NCI-H1092 treated with DMSO at 0.1 percent for 48 hours (cell line): ENCODE data around the gene TAPBP.
"Not testable (repeated sequence)": the region's sequence is repeated elsewhere in the genome, so short reads cannot be mapped to it uniquely, and the experiment has no call there.

Experiments used
- DNase-seq: peaks from one replicate; lab custom pipeline; 2025; lab: John Stamatoyannopoulos, UW

The TAPBP gene

DNA sequence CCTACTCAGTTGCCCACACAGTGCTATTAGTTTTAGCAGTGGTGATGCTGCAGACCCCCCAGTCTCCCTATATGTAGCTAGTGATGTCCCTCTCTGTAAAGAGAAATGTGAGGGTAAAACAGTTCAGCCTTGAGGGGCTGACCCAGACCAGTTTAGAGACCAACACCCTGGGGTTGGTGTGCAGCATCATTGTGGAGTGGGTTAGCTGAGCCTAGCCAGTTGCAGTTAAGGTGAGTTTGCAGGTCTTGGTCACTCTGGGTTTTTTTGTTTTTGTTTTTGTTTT, 37.4 kb downstream of the TAPBP start:
- DNase-seq = no peak

DNA sequence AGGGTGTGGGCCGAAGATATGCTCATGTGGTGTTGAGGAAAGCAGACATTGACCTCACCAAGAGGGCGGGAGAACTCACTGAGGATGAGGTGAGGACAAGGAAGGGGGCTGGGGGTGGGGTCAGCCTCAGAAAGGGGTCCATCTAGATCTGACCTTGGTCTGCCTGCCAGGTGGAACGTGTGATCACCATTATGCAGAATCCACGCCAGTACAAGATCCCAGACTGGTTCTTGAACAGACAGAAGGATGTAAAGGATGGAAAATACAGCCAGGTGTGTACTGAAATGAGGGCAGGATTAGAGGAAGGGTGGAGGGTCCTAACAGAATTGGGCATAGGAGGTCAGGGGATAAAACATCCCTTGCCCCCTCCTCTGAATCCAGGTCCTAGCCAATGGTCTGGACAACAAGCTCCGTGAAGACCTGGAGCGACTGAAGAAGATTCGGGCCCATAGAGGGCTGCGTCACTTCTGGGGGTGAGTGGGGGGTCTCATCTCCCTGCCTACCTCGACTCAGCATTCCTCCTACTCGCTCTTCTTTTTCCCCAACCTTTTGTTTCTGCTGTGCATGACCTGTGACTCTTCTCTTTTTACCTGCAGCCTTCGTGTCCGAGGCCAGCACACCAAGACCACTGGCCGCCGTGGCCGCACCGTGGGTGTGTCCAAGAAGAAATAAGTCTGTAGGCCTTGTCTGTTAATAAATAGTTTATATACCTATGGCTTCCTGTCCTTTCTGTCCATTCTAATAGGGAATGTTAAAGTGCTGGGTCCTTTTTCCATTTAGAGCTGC, 37.9 kb downstream of the TAPBP start:
- not testable (repeated sequence) for DNase-seq

DNA sequence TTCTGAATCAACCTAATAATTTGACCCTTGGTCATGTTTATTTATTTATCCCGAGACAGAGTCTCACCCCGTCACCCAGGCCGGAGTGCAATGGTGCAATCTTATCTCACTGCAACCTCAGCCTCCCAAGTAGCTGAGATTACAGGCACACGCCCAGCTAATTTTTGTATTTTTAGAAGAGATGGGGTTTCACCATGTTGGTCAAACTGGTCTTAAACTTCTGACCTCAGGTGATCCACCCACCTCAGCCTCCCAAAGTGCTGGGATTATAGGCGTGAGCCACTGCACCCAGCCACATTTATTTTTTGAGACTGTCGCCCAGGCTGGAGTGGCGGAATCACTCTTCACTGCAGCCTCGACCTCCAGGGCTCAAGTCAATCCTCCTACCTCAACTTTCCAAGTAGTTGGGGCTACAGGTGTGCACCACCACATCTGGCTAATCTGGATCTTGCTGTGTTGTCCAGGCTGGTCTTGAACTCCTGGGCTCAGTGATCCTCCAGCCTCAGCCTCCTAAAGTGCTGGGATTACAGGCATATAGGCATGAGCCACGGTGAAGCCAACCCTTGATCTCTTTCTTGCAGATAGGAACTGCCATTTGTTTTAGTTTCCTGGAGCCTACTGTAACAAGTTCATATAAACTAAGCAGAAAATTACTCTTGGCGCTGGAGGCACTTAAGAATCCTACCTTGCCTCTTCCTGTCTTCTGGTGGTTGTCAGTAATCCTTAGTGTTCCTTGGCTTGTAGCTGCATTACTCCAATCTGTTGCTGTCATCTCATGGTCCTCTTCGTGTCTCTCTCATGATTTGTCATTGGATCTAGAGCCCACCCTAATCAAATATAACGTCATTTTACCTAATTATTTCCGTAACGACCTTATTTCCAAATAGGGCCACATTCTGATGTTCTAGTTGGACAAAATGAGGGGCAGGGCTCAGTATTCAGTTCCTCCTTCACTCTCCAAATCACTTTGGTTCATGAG, 39.7 kb downstream of the TAPBP start:
- no peak for DNase-seq

DNA sequence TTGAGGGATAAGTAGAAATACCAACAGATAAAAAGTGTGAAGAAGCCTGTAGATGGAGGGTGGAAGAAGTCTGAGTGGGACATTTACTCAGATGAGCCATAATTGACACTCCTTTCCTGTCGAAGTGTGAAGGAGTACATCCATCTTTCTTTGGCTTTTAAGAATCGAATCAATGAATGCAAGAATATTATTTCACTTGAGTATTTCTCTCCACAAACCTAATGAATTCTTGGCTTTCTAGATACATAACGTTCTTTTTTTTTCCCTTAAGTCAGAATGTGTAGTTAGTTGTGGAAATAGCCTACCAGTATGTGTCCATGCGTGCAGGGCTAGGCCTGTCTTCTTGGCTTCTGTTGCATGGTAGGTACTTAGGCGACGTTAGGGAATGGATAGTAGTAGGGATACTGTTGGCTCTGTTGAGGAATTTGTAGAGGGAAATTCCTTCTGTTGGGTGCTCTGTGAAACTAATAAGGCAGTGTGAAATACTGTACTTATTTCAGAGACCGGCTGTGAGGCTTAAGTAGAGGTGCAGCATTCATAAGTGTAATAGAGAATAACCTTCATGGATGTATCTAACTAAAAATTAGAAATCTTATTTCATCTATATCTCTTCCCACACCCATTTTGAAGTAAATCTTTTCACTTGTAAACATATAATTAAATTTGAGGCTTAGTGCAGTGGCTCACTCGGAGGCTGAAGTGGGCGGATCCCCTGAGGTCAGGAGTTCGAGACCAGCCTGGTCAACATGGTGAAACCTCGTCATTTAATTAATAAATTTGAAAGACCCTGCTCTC, 40.6 kb downstream of the TAPBP start:
- no peak for DNase-seq

DNA sequence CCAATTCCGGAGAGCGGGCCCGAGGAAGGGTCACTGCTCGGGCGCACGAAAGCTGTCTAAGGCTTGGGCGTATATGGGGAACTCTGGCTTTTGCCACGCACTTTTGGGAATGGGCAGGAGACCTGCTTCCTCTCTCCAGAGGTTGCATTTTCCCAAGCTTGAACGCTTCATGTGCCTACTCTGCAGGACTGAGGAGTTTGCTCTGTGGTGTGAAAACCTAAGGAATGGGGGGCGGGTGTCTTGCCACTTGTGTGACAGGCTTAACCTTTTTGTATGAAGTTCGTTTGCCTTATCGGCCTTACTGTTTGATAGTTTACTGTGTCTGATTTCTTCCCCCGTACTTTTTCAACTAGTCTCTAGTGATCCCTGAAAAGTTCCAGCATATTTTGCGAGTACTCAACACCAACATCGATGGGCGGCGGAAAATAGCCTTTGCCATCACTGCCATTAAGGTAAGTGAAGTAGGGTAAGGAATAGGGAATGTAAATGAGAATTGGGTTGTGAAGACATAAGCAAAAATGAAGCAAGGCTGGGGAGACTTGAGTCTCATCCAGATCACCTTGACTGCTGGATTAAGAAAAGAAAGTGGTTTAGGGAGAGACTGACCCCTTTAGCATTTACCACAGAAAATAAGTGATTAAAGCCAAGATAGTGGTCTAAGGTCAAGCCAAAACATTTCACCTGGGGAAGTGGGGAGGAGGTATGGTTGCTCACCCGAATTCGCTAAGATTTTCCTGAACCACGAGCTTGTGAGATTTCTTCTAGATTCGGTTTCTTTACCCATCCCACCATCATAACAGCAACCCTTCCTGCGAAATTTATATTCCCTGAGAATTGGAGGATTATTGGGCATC, 41.4 kb downstream of the TAPBP start:
- DNase-seq = no peak

DNA sequence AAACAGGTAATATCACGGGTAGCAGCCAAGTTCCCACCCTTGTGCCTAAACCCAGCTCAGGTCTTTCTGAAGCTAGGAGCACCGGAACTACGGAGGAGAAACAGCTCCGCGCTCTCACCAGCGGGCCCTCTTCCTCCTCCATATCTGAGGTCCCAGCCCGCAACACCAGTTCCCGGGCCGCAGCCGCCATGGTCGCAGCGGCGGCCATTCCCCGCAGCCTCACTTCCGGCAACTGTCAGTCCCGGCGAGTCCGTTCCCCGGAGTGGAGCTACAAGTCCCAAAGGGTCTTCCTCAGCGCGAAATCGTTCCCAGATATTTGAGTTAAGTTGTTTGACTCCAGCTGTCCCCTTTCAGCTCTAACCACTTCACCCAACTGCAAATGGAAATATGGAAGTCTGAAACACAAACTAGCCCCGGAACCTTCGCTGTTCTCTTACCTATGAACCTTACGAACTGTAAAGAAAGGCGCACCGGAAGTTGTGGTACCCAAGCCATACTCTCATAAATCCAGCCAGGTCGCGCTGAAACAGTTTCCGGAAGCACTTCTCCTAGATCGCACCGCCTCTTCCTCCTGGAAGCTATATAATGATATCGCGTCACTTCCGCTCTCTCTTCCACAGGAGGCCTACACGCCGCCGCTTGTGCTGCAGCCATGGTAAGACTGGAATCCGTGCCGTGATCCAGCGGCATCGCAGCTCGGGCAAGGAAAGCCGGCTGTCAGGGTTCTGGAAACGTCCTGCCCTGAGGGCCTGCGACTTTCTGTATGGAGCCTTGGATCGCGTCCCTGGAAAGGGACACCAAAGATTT, 42.2 kb downstream of the TAPBP start, which contains the start of the genes RPS18 and VPS52:
TSS of gene RPS18 (plus strand) at position 608 of the 807 bp plus-strand sequence. CDS start at position 653, 45 bp downstream.
TSS of gene VPS52 (minus strand) at position 409 of the 807 bp plus-strand sequence. CDS start at position 208, 201 bp downstream.
- peak; percentile 96 for DNase-seq

DNA sequence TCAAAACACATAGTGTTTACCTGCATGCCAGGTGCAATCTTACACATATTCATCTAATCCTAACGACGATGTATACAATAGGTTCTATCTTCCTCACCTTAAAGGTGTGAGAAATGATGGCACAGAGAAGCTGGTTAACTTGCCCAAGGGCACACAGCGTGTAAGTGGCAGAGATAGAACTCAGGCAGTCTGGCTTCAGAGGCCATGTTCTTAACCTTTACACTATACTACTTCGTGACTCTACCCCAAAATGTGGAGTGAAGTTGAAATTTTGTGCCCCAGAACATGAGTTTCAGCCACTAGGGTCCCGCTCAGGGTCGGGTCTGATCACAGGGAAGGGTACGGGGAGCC, 42.8 kb downstream of the TAPBP start:
- no peak for DNase-seq

DNA sequence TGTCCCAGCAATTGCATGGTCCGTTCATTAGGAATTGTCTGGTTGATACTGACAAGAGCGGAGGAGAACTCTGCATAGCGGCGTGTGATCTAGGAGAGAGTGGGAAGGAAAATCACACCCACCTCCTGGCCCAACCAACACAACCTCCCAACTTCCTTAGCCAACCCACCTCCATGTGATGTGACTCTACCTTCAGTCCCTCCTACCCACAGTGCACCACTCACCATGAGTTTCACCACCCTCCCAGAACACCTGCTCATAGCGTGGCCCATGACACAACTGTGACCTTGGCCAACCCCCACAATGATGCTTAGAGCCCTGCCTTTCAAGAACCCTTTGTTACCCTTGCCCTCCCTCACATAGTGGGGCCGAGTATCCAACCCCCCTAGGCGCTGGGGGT, 49.9 kb downstream of the TAPBP start:
- DNase-seq = no peak

DNA sequence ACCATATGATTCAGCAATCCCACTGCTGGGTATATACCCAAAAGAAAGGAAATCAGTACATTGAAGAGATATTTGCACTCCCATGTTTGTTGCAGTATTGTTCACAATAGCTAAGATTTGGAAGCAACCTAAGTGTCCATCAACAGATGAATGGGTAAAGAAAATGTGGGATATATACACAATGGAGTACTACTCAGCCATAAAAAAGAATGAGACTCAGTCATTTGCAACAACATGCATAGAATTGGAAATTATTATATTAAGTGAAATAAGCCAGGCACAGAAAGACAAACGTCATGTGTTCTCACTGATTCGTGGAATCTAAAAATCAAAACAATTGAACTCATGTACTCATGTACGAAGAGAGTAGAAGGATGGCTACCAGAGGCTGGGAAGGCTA, 51.4 kb downstream of the TAPBP start:
- not testable (repeated sequence) for DNase-seq

DNA sequence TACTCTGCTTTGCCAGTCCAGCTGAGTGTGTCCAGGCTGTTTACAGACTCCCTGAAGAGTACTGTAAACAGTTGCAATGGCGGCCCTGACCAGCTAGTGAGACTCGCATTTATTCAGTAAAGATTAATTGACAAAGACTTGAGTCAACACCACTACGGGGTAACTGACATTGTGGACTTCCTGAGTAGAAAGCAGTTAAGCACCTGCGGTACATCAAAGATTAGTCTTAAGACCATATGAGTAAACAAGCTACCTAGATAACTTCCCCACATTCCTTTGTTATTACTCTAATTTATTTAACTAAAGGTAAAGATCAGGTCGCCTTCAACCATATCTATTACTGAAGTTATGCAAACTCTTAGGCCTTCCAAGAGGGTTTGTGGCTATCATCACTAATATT, 54.8 kb downstream of the TAPBP start:
- DNase-seq = no peak

DNA sequence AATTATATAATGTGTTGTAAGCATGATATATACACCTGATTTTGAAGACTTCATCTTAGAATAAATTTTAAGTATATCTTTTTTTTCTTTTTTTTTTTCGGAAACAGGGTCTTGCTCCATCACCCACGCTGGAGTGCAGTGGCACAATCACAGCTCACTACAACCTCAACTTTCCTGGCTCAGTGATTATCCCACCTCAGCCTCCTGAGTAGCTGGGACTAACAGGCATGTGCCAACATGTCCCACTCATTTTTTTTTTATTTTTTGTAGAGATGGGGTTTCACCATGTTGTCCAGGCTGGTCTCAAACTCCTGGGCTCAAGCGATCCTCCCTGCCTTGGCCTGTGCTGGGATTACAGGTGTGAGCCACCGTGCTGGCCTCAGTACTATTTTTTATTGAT, 59.3 kb downstream of the TAPBP start:
- DNase-seq = no peak

DNA sequence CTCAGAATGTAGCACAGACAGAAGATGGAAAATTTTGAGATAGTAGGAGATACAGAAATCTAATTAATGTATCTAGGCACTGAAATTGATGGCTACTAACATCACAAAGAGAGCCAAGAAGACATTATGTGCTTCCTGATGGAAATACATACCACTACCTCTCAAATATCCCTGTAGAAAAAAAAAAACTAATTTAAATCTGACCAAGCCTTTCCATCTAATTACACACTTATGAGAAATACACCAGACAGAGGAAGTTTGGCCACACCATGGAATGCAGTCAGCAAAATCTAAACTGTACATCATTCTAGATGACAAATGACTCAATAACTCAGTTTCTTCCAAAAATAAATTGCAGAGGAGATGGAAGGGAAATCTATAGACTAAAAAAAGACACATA, 61.1 kb downstream of the TAPBP start:
- DNase-seq = no peak

DNA sequence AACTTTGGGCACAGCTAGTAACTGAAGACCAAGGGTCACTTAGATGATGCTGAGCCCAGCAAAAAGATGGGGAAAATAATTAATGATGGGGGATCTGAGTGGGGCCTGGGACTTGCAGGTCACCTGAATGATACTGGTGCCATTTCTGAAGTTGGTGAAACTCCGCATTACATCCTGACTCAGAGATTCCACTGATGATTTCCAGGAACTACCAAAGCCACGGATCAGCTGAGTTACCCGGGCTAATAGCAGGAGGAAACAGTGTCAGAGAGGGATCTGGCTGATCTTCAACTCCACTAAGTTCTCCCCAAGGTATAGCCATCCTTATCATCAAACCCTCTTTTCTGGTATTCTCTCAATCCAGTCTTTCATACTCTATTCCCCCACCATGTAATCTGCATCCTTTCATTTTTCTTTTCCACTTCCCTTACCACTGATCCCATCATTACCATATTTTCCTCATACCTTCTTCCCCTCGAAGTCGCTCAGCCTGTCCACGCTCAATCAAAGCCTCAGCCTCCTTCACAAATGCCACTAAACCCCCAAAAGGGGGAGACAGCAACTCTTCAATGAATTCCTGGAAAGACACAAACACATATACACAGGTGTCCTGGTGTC, 62.4 kb downstream of the TAPBP start:
- no peak for DNase-seq

DNA sequence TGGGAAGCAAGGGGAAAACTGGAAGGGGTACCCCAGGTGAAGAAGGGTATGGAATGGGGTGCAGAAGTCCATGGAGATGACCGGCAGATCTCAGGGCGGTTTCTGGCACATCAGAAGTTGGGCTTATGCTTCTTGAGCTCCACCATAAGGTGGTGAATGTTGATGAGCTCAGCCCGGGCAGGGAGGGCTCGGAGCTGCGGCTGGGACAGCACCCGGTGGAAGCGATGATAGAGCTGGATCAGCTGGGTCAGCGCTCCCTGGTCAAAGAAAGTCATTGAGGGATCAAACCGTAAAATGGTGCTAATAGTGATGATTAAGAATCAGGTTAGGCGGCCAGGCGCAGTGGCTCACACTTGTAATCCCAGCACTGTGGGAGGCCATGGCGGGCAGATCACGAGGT, 63.1 kb downstream of the TAPBP start:
- DNase-seq = no peak

DNA sequence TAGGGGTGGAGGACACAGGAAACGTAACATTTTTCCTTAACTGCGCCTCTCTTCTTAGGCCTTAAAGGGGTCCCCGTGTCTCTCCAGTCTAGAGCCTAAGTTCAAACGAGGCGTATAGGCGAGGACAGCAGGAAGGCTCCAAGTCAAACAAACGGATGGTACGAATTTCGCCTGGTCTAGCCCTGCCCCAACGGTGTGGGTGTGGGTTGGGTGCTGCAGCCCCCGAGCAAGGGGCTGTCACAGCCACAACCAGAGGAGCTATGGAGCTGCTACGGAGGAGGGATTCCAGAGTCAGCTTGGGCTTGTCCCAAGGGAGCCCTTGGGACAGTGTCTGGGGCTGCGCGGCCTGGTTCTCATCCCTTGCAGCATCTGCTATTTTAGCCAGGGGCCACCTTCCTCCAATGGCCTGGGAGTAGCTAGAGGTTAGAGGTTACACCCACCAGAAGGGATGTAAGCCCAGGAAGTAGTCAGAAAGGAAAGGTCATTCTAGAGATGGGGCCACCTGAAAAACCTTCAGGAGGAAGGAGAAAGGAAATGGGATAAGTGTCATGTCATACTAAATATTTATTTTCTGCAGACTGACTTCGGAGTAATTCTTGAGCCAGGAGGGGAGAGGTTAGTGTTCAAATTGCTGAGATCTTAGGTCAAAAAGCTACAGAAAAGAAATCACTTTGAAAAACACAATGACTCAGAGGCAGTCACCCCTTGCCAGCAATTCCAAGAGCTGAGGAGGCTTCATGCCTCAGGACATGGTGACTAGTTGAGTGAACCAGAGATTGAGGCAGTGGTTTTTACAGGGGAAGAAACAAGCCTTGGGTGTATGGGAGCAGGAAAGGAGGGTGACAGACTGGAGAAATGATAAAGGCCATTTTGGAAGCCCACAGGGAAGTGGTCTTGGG, 63.9 kb downstream of the TAPBP start:
- peak; percentile 45 for DNase-seq
